Left forelimb (tissue), 1 donor: ENCODE data around the gene METTL13.
"Not testable (repeated sequence)": the region's sequence is repeated elsewhere in the genome, so short reads cannot be mapped to it uniquely, and the experiment has no call there.

ENCODE experiments used
- DNase-seq: peaks from one replicate; pipeline ENCODE4 v3.0.0-alpha.2; 2018; ENCODE audit warnings: low spot score

Gene METTL13

DNA sequence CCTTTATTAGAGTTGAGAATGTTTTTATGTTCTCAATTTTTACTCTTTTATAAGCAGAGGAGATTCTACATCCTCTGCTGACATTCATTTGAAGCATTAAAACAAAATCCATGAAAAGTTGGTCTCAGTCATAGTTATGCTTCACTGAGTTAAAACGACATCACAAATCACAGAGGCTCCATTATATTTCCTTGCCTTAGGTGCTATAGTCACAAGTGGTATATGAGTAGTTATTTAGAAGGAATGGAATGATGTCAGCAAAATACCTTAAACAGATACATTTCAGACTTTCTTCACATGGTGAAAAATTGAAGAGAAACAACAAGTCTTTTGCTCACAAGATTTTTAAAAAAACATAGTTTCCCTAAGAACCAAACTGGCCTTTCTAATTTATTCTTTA is 11.7 kb upstream of the METTL13 start:
- no peak for DNase-seq

DNA sequence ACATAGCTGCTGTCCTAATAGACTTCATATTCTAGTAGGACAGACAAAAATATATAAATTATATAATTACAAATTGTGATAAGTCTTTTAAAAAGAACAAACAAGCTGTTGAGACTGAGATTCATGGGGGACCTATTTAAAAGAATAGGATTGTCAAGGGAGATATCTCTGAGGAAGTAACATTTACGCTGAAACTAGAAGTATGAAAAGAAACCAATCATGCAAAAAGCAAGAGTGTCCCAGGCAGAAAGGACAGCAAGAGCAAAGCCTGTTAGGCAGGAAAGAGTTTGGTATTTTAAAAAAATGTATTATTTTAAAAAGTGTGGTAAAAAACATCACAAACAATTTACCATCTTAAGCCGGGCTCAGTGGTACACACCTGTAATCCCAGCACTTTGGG is 9.1 kb upstream of the METTL13 start:
- no peak for DNase-seq

- DNase-seq, result no peak
Observed at GRCh38 chr1:171780583-171781175, 781 bp upstream of the METTL13 start.

GRCh38 chr1:171783816-171784530 is 2.5 kb downstream of the METTL13 start:
- DNase-seq, result no peak

- DNase-seq, result no peak
Observed at GRCh38 chr1:171784784-171785183, 3.3 kb downstream of the METTL13 start.

GRCh38 chr1:171785766-171786165 is 4.3 kb downstream of the METTL13 start:
- no peak for DNase-seq

DNA sequence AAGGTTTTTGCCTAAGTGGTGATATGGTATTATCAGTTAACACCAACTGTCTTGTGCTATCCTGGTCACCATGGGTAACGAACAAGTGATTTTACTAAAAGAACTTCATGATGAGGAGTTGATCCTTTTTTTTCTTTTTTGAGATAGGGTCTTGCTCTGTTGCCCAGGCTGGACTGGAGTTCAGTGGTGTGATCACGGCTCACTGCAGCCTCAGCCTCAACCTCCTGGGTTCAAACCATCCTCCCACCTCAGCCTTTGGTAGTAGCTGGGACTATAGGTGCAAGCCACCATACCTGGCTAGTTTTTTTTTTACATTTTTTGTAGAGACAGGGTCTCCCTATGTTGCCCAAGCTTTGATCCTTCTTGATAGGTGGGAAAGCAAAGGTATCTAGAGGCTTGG is 5.1 kb downstream of the METTL13 start:
- no peak for DNase-seq

GRCh38 chr1:171787686-171788480 is 6.4 kb downstream of the METTL13 start:
- no peak for DNase-seq

DNA sequence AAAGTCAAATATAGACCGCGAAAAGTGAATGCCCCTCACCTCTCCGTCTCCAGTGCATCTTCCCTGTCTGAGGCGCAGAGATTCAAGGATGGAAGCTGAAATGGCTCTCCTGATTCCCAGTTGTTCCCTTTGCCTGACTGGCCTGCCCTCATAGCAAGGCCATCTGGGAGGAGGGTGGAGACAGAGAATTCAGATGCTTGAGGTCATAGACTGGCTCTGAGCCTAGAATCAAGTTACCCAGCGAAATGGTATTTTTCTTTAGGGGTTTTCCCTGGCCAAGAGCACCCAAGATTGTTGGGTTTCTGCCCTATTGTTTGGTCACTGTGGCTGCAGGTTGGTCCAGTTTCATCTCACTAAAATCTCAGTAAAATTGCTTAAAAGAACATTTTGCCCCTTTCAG is 7.2 kb downstream of the METTL13 start:
- no peak for DNase-seq

DNA sequence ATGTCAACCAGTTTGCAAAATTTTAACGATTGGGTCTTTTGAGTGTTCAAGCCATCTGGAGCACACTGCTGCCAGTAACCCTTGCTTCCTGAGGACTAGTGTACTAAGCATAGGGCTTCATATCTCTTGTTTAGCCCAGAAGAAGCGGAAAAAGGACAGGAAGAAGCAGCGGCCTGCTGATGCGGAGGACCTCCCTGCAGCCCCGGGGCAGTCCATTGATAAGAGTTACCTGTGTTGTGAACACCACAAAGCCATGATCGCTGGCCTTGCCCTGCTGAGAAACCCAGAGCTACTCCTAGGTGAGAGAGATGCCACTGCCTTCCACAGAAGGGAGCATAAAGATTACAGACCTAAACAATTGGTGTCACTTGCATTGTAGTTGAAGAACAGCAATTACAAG is 8.9 kb downstream of the METTL13 start:
- no peak for DNase-seq

- no peak for DNase-seq
Observed at GRCh38 chr1:171792656-171793369, 11.4 kb downstream of the METTL13 start.

DNA sequence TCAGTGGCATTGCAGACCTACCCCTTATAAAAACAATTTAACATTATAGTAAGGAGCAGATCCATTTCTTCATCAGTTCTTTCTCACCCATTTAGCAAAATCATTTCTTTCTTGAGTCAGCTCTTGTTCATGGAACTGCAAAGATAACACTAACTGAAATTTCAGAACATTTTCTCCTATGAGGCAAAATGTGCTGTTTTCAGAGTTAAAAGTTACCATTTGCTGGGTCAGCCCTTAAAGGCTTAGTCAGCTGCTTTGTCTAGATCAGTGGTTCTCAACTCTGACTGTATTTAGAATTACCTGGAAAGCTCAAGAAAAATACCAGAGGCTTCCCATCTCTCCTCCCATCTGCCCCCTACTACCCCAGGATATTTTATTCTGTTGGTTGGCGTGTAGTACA is 12.2 kb downstream of the METTL13 start:
- no peak for DNase-seq

DNA sequence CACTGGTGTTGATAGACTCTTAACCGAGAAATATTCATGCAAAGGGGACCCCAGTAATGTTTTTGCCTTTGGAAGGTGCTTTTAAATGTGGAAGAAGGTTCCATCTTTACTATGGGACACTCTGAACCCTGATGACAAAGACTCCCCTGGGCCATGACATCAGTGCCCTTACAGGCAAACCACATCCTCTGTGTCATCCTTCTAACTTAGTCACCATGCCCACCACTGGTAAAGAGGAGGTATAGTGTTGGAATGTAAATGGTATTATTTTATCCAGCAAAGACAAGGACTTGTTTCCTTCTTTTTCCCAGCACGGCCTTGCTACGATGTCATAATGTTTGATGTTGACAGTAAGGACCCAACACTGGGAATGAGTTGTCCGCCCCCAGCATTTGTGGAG is 12.6 kb downstream of the METTL13 start:
- DNase-seq, result no peak

DNA sequence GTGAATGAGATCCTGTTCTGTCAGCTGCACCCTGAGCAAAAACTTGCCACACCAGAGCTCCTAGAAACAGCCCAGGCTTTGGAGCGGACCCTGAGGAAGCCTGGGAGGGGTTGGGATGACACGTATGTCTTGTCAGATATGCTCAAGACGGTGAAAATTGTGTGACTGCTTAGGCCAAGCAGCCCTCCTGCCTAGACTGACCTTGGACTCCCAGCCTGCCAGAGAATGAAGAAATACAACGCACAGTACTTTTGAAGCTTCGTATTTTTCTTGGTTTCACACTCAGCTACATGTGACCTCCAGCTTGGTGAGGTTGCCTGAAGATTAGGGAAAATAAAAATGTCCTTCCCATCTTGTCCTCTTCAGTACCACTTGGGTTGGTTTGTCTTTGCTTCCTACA is 15.1 kb downstream of the METTL13 start:
- no peak for DNase-seq

GRCh38 chr1:171798311-171798710 is 16.9 kb downstream of the METTL13 start:
- no peak for DNase-seq

DNA sequence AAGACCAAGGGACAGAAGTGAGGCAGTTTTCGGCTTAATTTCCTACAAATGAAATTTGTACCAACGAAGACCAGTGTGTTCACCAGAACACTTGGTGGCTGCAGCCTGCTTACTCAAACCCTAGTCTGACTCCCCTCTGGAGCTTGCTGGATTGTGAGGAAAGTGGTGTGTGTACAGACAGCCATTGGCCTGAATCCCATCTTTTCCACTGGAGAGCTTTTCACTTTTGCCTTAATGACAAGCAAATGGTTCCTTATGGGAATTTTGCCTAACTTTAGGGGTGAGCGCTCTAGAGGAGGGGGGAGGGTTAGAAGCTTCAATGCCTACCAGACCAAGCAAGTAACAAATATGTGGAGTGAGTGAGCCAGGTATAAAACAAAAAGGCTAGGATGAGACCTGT is 17.3 kb downstream of the METTL13 start:
- DNase-seq, result no peak

DNA sequence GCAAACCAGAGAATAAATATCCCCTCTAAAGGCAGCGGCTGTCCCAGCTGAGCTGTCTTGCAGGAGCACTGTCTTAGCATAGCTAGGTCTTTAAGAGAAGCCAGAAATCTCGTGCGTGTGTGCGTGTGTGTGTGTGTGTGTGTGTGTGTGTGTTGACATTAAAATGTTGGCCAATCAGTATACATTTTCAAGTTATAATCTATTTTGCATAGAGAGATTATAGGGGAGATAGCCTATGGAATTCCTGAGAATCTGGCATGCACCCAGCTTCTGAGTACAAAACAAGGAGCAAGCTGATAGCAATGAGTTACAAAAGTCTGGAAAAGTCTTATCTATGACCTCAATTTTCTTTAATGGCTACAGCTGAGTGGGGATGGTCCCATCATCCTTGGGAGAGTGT is 17.7 kb downstream of the METTL13 start:
- no peak for DNase-seq

GRCh38 chr1:171799698-171800097 is 18.2 kb downstream of the METTL13 start:
- not testable (repeated sequence) for DNase-seq

GRCh38 chr1:171800342-171800741 is 18.9 kb downstream of the METTL13 start:
- no peak for DNase-seq

DNA sequence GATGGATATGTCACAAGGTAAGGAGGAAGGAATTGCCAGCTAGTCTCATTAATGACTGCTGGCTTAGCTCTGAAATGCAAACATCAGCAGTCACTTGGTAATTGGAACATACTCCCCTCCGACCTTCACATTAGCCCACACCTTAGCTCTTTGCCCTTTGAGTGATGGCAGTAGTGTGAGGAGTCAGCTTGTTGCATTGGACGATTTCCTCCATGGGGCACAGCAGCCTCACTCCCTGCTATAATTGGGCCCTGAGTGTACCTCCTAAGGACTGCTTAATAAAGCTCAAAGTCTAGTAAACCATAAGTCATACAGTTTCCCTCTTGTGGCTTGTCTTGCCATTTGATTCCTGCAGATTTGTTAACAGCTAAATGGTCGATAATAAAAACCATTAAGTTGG is 19.4 kb downstream of the METTL13 start:
- DNase-seq, result no peak

DNA sequence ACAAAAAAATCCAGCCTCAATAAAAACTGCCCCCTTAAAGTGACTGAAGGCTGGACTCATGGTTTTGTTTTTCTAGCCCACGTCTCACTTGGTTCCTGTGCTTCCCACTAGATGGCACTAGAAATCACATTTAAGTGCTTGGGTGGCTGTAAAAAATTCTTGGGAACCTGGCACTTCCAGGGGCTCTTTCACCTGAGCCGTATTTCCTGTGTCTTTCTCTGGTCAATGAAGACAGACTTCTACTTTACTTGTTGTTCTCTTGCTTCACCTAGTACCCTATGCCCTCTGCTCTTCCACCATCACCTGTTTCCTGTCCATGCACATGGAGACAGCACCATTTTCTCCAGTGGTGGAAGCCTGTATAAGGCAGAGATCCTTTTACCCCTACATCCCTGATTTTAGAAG is 20.0 kb downstream of the METTL13 start:
- no peak for DNase-seq

DNA sequence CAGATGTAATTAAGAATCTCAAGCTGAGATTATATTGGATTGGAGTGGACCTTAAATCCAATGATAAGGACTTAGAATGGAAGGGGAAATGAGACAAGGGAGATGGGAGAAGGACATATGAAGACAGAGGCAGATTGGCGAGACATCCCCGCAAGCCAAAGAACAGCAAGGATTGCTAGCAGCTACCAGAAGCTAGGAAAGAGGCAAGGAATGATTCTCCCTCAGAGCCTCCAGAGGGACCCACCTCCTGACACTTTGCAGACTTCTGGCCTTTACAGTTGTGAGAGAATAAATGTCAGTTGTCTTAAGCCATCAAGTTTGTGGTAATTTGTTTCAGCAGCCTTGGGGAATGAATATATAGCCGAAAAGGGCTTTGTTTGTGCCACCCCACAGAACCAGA is 20.7 kb downstream of the METTL13 start:
- no peak for DNase-seq

- no peak for DNase-seq
Observed at GRCh38 chr1:171803045-171803444, 21.6 kb downstream of the METTL13 start.
